IMR-90 (cell line): ENCODE measurements around the gene USP12. TPM values are rescaled to one million over a fixed set of nuclear protein-coding genes. Genes with fewer than 3 reads are reported as not detected.

Experiments used
- CHD1 ChIP-seq: IDR thresholded peaks from 2 replicates; pipeline ENCODE4 v1.6.1; 2012; ENCODE audit warnings: low read depth, low read length, improper control_type of control experiment
- CTCF ChIP-seq: conservative IDR thresholded peaks from 2 replicates; pipeline ENCODE4 v1.5.1; 2012; ENCODE audit warnings: mild to moderate bottlenecking, low read depth, low read length, improper control_type of control experiment
- NFE2L2 ChIP-seq: fragments of 150-350 bp; IDR thresholded peaks from 2 replicates; pipeline ENCODE4 v1.6.1; 2016; ENCODE audit warnings: low read depth, mild to moderate bottlenecking, low read length
- polyA plus RNA-seq, 3 experiments: library from polyadenylated mRNA; depleted of rRNA; stranded (reverse); fragments of >200 nt; gene quantifications; 2 replicates each; pipeline ENCODE4 v1.2.3, GENCODE V29; 2012; ENCODE audit warnings: low replicate concordance in 1 of 3
- total RNA-seq: library from RNA; depleted of rRNA; stranded (reverse); fragments of >200 nt; gene quantifications from 2 replicates; pipeline ENCODE4 v1.2.3, GENCODE V29; 2012

USP12 gene
- total and polyA plus RNA-seq, 2 of the 4 experiments (the other 2 are of a cell fraction) = 11.8 to 16.5 TPM

GRCh38 chr13:27080018-27080948 lies 91.3 kb downstream of the USP12 start (continued):
- no peak for TF ChIP-seq CTCF
- TF ChIP-seq NFE2L2 = no peak
- no peak for TF ChIP-seq CHD1
